Breast epithelium (tissue), 4 donors: ENCODE measurements around the gene DUSP16. TPM values are rescaled to one million over a fixed set of nuclear protein-coding genes. Genes with fewer than 3 reads are reported as not detected.

Experiments used
- DNase-seq, 2 donors: peaks; one replicate each; pipeline ENCODE4 v3.0.0-alpha.2; 2019; ENCODE audit warnings: low spot score in 2 of 2
- H3K27ac ChIP-seq, 2 donors: fragments of 200-600 bp; sonication (generic) in 1 of 2; one replicate each; pipeline ENCODE4 v1.5.1; 2016 to 2019; ENCODE audit warnings: mild to moderate bottlenecking in 1 of 2
- H3K27me3 ChIP-seq, 2 donors: fragments of 200-600 bp; sonication (generic) in 1 of 2; one replicate each; pipeline versions ENCODE4 v1.5.1 to v1.6.0; 2017 to 2019; ENCODE audit warnings: control low read depth in 1 of 2, mild to moderate bottlenecking in 1 of 2
- H3K36me3 ChIP-seq: fragments of 200-600 bp; one replicate; pipeline ENCODE4 v1.5.1; 2019
- H3K4me1 ChIP-seq, 2 donors: fragments of 200-600 bp; sonication (generic); one replicate each; pipeline ENCODE4 v1.5.1; 2016 to 2019; ENCODE audit warnings: control low read depth in 1 of 2
- H3K4me3 ChIP-seq, 3 donors: fragments of 200-600 bp; sonication (generic); 1 replicate in 2 of 3; 2 replicates in 1 of 3; pipeline ENCODE4 v1.5.1; 2016 to 2019; ENCODE audit warnings: mild to moderate bottlenecking in 3 of 3, moderate library complexity in 2 of 3
- H3K9me3 ChIP-seq, 2 donors: fragments of 200-600 bp; sonication (generic) in 1 of 2; one replicate each; pipeline ENCODE4 v1.5.1; 2016 to 2019; ENCODE audit warnings: control low read depth in 1 of 2
- CTCF ChIP-seq, 3 donors: fragments of 450-650 bp; IDR thresholded peaks; one replicate each; pipeline ENCODE4 v1.5.1; 2016 to 2017; ENCODE audit warnings: antibody characterized with exemption in 3 of 3, mild to moderate bottlenecking in 3 of 3, moderate library complexity in 3 of 3
- POLR2A ChIP-seq: fragments of 450-650 bp; IDR thresholded peaks from one replicate; pipeline ENCODE4 v1.6.1; 2016; ENCODE audit warnings: antibody characterized with exemption, mild to moderate bottlenecking, moderate library complexity
- POLR2AphosphoS5 ChIP-seq, 3 donors: sonication (generic); formaldehyde crosslinking; IDR thresholded peaks; one replicate each; pipeline ENCODE4 v1.6.1; 2017; ENCODE audit warnings: antibody characterized with exemption in 3 of 3
- intact Hi-C: fragments of 100-400 bp; cut with DNase I; formaldehyde crosslinking; loops from one replicate; pipeline ENCODE4 v1.15.1; 2023; ENCODE audit warnings: low total_unique reads
- total RNA-seq, 3 donors: library from RNA; depleted of rRNA; stranded (reverse); fragments of >200 nt; gene quantifications; one replicate each; pipeline ENCODE4 v1.1.0, GENCODE V29; 2016

DUSP16 gene
- total RNA-seq, 3 donors from 2014 or later = 10.9 to 63.3 (median 61.0) TPM

- intact Hi-C loops = no loop called here
- TF ChIP-seq POLR2AphosphoS5 (IDR thresholded peaks at IDR 0.05) = no peak
- no peak for TF ChIP-seq CTCF (IDR thresholded peaks at IDR 0.05)
- no peak for TF ChIP-seq POLR2A
Observed at GRCh38 chr12:12446786-12447185, 115.9 kb downstream of the DUSP16 start.

GRCh38 chr12:12445882-12446181, 116.8 kb downstream of the DUSP16 start:
- no peak for TF ChIP-seq POLR2AphosphoS5 (IDR thresholded peaks at IDR 0.05)
- TF ChIP-seq CTCF (IDR thresholded peaks at IDR 0.05) = no peak
- no peak for TF ChIP-seq POLR2A
- H3K36me3 ChIP-seq = no peaks in the 10 kb centered on the region
- intact Hi-C loops = no loop called here
- no peak for DNase-seq
- H3K4me3 ChIP-seq = no peak overlapping the region
- no peaks in the 10 kb centered on the region for H3K9me3 ChIP-seq
- peak overlapping the region in 1 of 2 donors; percentile 42 for H3K27ac ChIP-seq
- peaks cover 0 to 6% of the 10 kb centered on the region in 2 donors for H3K4me1 ChIP-seq
- no peaks in the 10 kb centered on the region for H3K27me3 ChIP-seq

More at GRCh38 chr12:12446786-12447185, 115.9 kb downstream of the DUSP16 start:
- H3K27me3 ChIP-seq = no peaks in the 10 kb centered on the region
- no peak overlapping the region for H3K4me3 ChIP-seq
- no peak for DNase-seq
- H3K4me1 ChIP-seq = peaks cover 0 to 6% of the 10 kb centered on the region in 2 donors
- H3K9me3 ChIP-seq = no peaks in the 10 kb centered on the region
- H3K36me3 ChIP-seq = no peaks in the 10 kb centered on the region
- no peak overlapping the region for H3K27ac ChIP-seq

- intact Hi-C loops = no loop called here
- Histone ChIP-seq H3K4me1 (peaks cover 0 to 6% of the 10 kb centered on the region in 2 donors), H3K27me3 (no peaks in the 10 kb centered on the region)
Observed at GRCh38 chr12:12445165-12445881, 117.3 kb downstream of the DUSP16 start.

GRCh38 chr12:12443431-12443878, 119.2 kb downstream of the DUSP16 start:
- Histone ChIP-seq H3K9me3 (no peaks in the 10 kb centered on the region), H3K36me3 (no peaks in the 10 kb centered on the region), H3K4me3 (peak overlapping the region in 1 of 3 donors; percentile 2), H3K4me1 (peaks cover 0 to 6% of the 10 kb centered on the region in 2 donors), H3K27ac (peak overlapping the region; percentile 84 to 86), H3K27me3 (no peaks in the 10 kb centered on the region)
- TF ChIP-seq CTCF (IDR thresholded peaks at IDR 0.05) (no peak), POLR2A (no peak), POLR2AphosphoS5 (IDR thresholded peaks at IDR 0.05) (no peak)
- intact Hi-C loops = no loop called here
- peak in 1 of 2 donors; percentile 66 for DNase-seq

More at GRCh38 chr12:12445165-12445881, 117.3 kb downstream of the DUSP16 start:
- DNase-seq = no peak
- TF ChIP-seq CTCF (IDR thresholded peaks at IDR 0.05) (no peak), POLR2AphosphoS5 (IDR thresholded peaks at IDR 0.05) (no peak), POLR2A (no peak)
- Histone ChIP-seq H3K4me3 (no peak overlapping the region), H3K9me3 (no peaks in the 10 kb centered on the region), H3K36me3 (no peaks in the 10 kb centered on the region), H3K27ac (peak overlapping the region in 1 of 2 donors; percentile 84)

GRCh38 chr12:12442548-12443071, 120.1 kb downstream of the DUSP16 start:
- H3K27ac ChIP-seq = peak overlapping the region; percentile 84 to 86
- intact Hi-C loops = no loop called here
- no peak overlapping the region for H3K4me3 ChIP-seq
- no peaks in the 10 kb centered on the region for H3K9me3 ChIP-seq
- TF ChIP-seq CTCF (IDR thresholded peaks at IDR 0.05) = no peak
- TF ChIP-seq POLR2A = no peak
- no peak for TF ChIP-seq POLR2AphosphoS5 (IDR thresholded peaks at IDR 0.05)
- H3K27me3 ChIP-seq = no peaks in the 10 kb centered on the region
- H3K4me1 ChIP-seq = peaks cover 0 to 6% of the 10 kb centered on the region in 2 donors
- no peaks in the 10 kb centered on the region for H3K36me3 ChIP-seq
- DNase-seq = no peak
